HEK293T (cell line): ENCODE measurements around the gene FAM20A.

ENCODE experiments used
- CTBP1 ChIP-seq: fragments of 450-650 bp; IDR thresholded peaks from 2 replicates; pipeline ENCODE4 v1.6.1; 2016; ENCODE audit warnings: borderline replicate concordance
- ELF4 ChIP-seq: fragments of 450-650 bp; IDR thresholded peaks from 2 replicates; pipeline ENCODE4 v1.6.1; 2017; ENCODE audit warnings: antibody characterized with exemption
- FOXA1 ChIP-seq: fragments of 450-650 bp; IDR thresholded peaks from 2 replicates; pipeline ENCODE4 v1.6.1; 2016; ENCODE audit warnings: mild to moderate bottlenecking
- FOXM1 ChIP-seq: fragments of 450-650 bp; IDR thresholded peaks from 2 replicates; pipeline ENCODE4 v1.6.1; 2017; ENCODE audit warnings: mild to moderate bottlenecking, borderline replicate concordance
- HDGF ChIP-seq: fragments of 450-650 bp; IDR thresholded peaks from 2 replicates; pipeline ENCODE4 v1.6.1; 2017; ENCODE audit warnings: antibody characterized with exemption, borderline replicate concordance
- L3MBTL2 ChIP-seq: fragments of 450-650 bp; conservative IDR thresholded peaks from 2 replicates; pipeline ENCODE4 v1.6.1; 2016; ENCODE audit warnings: mild to moderate bottlenecking
- LEF1 ChIP-seq: fragments of 450-650 bp; IDR thresholded peaks from 2 replicates; pipeline ENCODE4 v1.6.1; 2017; ENCODE audit warnings: mild to moderate bottlenecking, borderline replicate concordance
- SP1 ChIP-seq: fragments of 450-650 bp; IDR thresholded peaks from 2 replicates; pipeline ENCODE4 v1.6.1; 2017
- SUZ12 ChIP-seq: fragments of 450-650 bp; IDR thresholded peaks from 2 replicates; pipeline ENCODE4 v1.6.1; 2016; ENCODE audit warnings: mild to moderate bottlenecking

DNA sequence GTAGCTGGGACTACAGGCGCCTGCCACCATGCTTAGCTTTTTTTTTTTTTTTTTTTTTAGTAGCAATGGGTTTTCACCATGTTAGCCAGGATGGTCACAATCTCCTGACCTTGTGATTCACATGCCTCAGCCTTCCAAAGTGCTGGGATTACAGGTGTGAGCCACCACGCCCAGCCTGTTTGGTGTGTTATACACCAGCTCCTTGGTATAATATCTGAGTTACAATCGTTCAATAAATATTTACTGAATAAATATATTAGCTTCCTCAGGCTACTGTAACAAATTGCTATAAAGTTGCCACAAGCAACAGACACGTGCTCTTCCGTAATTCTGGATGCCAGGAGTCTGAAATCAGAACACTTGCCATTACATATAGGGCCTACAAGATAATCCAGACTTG lies 13.6 kb upstream of the FAM20A start:
- TF ChIP-seq SP1 (no peak), LEF1 (no peak), SUZ12 (no peak), FOXA1 (no peak), HDGF (no peak), FOXM1 (no peak), CTBP1 (no peak), ELF4 (no peak), L3MBTL2 (no peak)
